Neutrophil (primary cell): Measurements from ENCODE around the gene TM9SF1.

ENCODE experiments used
- H3K27ac ChIP-seq: fragments of 200-600 bp; sonication (generic); 2 replicates; pipeline ENCODE4 v1.5.1; 2016; ENCODE audit warnings: mild to moderate bottlenecking, moderate library complexity
- H3K27me3 ChIP-seq: fragments of 200-600 bp; sonication (generic); 2 replicates; pipeline ENCODE4 v1.6.0; 2016; ENCODE audit warnings: mild to moderate bottlenecking
- H3K36me3 ChIP-seq: fragments of 200-600 bp; sonication (generic); 2 replicates; pipeline ENCODE4 v1.5.1; 2017
- H3K4me1 ChIP-seq, 2 experiments: fragments of 200-600 bp in 1 of 2; sonication (generic) in 1 of 2; 1 replicate in 1 of 2; 2 replicates in 1 of 2; pipeline versions ENCODE4 v1.5.1 to v1.6.1; 2013 to 2016; ENCODE audit warnings: low read depth in 1 of 2, low read length in 1 of 2, mild to moderate bottlenecking in 1 of 2, moderate library complexity in 1 of 2; ENCODE audit not compliant: control insufficient read depth in 1 of 2, insufficient read depth in 1 of 2
- H3K4me3 ChIP-seq, 2 experiments: fragments of 200-600 bp in 1 of 2; sonication (generic) in 1 of 2; 1 replicate in 1 of 2; 2 replicates in 1 of 2; pipeline ENCODE4 v1.5.1; 2013 to 2016; ENCODE audit warnings: low read depth in 1 of 2, low read length in 1 of 2, mild to moderate bottlenecking in 1 of 2, moderate library complexity in 1 of 2
- H3K9me3 ChIP-seq: fragments of 200-600 bp; sonication (generic); 2 replicates; pipeline ENCODE4 v1.5.1; 2016
- TF ChIP-seq, protein P1 (sequence below): fragments of 200-600 bp; sonication (generic); IDR thresholded peaks from 2 replicates; pipeline ENCODE4 v1.5.1; 2016; ENCODE audit warnings: antibody characterized with exemption

The TM9SF1 gene

DNA sequence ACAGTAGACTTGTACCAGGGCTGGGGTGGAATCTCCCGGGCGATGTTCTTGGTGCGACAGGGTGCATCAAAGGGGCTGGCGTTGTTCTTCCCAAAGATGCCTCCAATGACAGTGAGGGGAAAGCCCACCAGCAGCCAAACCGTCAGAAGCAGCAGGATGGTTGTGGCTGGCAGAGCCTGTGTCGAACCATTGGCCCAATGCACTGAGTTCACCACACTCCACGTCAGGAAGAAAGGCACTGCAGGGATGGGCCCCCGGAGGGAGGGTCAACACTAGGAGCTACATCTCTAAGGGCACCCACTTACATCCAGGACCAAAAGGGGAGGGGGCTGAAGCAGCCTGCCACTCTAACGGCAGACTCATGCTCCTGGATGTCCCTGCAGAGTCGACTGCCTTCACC is 4.8 kb downstream of the TM9SF1 start:
- no peaks in the 10 kb centered on the region for H3K9me3 ChIP-seq
- TF ChIP-seq, protein P1, sequence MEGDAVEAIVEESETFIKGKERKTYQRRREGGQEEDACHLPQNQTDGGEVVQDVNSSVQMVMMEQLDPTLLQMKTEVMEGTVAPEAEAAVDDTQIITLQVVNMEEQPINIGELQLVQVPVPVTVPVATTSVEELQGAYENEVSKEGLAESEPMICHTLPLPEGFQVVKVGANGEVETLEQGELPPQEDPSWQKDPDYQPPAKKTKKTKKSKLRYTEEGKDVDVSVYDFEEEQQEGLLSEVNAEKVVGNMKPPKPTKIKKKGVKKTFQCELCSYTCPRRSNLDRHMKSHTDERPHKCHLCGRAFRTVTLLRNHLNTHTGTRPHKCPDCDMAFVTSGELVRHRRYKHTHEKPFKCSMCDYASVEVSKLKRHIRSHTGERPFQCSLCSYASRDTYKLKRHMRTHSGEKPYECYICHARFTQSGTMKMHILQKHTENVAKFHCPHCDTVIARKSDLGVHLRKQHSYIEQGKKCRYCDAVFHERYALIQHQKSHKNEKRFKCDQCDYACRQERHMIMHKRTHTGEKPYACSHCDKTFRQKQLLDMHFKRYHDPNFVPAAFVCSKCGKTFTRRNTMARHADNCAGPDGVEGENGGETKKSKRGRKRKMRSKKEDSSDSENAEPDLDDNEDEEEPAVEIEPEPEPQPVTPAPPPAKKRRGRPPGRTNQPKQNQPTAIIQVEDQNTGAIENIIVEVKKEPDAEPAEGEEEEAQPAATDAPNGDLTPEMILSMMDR = no peak
- H3K27ac ChIP-seq = no peak overlapping the region
- peaks cover 27% of the 10 kb centered on the region in 2 experiments for H3K4me1 ChIP-seq
- H3K27me3 ChIP-seq = no peaks in the 10 kb centered on the region
- no peak overlapping the region for H3K4me3 ChIP-seq
- H3K36me3 ChIP-seq = peaks cover 26% of the 10 kb centered on the region

GRCh38 chr14:24189460-24189859 is 5.8 kb downstream of the TM9SF1 start:
- Histone ChIP-seq H3K27ac (peak overlapping the region; percentile 72), H3K36me3 (peaks cover 35% of the 10 kb centered on the region), H3K4me3 (peak overlapping the region in 1 of 2 experiments; percentile 74)

DNA sequence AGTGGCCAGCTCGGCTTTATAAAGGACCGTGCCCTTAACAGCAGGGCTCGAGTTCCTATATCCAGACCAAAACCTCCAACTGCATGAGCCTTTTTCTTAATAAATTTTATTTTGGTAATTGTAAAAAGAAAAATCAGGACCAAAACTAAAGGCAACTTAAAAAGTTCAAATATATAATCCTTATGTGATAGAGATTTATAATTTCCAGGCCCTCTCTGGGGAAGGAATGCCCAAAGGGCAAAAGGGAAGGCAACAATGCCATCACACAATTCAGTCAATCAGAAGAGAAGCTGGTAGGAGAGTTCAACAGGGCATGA is 6.2 kb downstream of the TM9SF1 start:
- Histone ChIP-seq H3K4me3 (peak overlapping the region; percentile 70 to 74), H3K27me3 (no peaks in the 10 kb centered on the region), H3K27ac (peak overlapping the region; percentile 72), H3K9me3 (no peaks in the 10 kb centered on the region), H3K4me1 (peaks cover 16% of the 10 kb centered on the region in 2 experiments), H3K36me3 (peaks cover 40% of the 10 kb centered on the region)
- TF ChIP-seq, protein P1 = no peak

More at GRCh38 chr14:24189460-24189859, 5.8 kb downstream of the TM9SF1 start:
- Histone ChIP-seq H3K27me3 (no peaks in the 10 kb centered on the region), H3K9me3 (no peaks in the 10 kb centered on the region), H3K4me1 (peaks cover 19 to 20% of the 10 kb centered on the region in 2 experiments)
- TF ChIP-seq, protein P1 = no peak

- Histone ChIP-seq H3K36me3 (peaks cover 45% of the 10 kb centered on the region), H3K27me3 (no peaks in the 10 kb centered on the region), H3K9me3 (no peaks in the 10 kb centered on the region), H3K27ac (peak within 1 kb of the TSS; percentile 72), H3K4me3 (peak within 1 kb of the TSS; percentile 70 to 74), H3K4me1 (peaks cover 15 to 16% of the 10 kb centered on the region in 2 experiments)
- TF ChIP-seq, protein P1 = no peak
These were observed 6.8 kb downstream of the TM9SF1 start, which contains the start of gene IPO4 for GRCh38 chr14:24188251-24189058. TSS of gene IPO4 (minus strand) at chr14:24188816. CDS start at chr14:24188787, 29 bp downstream.

DNA sequence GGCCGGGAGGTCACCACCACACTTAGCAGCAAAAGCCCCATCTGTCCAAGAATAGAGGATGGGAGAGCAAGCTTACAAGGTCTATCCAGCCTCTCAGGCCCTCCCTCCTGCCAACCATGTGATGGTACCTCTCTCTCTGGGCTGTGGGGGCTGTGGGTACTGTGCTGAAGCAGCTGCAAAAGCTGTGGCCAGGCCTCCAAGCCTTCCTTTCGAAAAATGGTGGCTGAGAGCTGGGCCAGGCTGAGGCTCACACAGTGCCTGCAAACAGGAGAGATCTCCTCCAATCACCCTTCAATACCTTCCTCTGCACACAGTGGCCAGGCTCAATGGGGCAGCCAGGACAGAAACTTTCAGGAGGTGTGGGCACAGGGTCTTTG is 7.7 kb downstream of the TM9SF1 start:
- H3K4me1 ChIP-seq = peaks cover 15 to 16% of the 10 kb centered on the region in 2 experiments
- peak overlapping the region; percentile 70 to 74 for H3K4me3 ChIP-seq
- H3K9me3 ChIP-seq = no peaks in the 10 kb centered on the region
- H3K27ac ChIP-seq = peak overlapping the region; percentile 72
- TF ChIP-seq, protein P1 = no peak
- H3K36me3 ChIP-seq = peaks cover 50% of the 10 kb centered on the region
- no peaks in the 10 kb centered on the region for H3K27me3 ChIP-seq
